ENCODE results near the gene SRGN.
"Not testable (repeated sequence)": the region's sequence is repeated elsewhere in the genome, so short reads cannot be mapped to it uniquely, and the experiment has no call there.

The SRGN gene

GRCh38 chr10:69124563-69125268 is 36.8 kb downstream of the SRGN start:
- TF ChIP-seq CTCF (IDR thresholded peaks at IDR 0.05; ENCODE audit: control insufficient read depth, insufficient read depth, low read depth, low read length, missing control alignments): no peak

GRCh38 chr10:69125554-69125953 is 37.7 kb downstream of the SRGN start:
- no peak for TF ChIP-seq CTCF (IDR thresholded peaks at IDR 0.05; ENCODE audit: control insufficient read depth, insufficient read depth, low read depth, low read length, missing control alignments)
- DNase-seq (ENCODE audit: low read depth): no peak
- peak overlapping the region; percentile 68; the same call in 1 of the 2 replicates for H3K4me3 ChIP-seq (ENCODE audit: control insufficient read depth, low read depth, low read length)

More at GRCh38 chr10:69124563-69125268, 36.8 kb downstream of the SRGN start:
- H3K4me3 ChIP-seq (ENCODE audit: control insufficient read depth, low read depth, low read length): peak overlapping the region; percentile 68
- no peak for DNase-seq (ENCODE audit: low read depth)

GRCh38 chr10:69130251-69130650 is 42.3 kb downstream of the SRGN start:
- no peak for DNase-seq (ENCODE audit: low read depth)
- no peak for TF ChIP-seq CTCF (IDR thresholded peaks at IDR 0.05; ENCODE audit: control insufficient read depth, insufficient read depth, low read depth, low read length, missing control alignments)
- H3K4me3 ChIP-seq (ENCODE audit: control insufficient read depth, low read depth, low read length): no peak overlapping the region

- no peak overlapping the region for H3K4me3 ChIP-seq (ENCODE audit: control insufficient read depth, low read depth, low read length)
- no peak for TF ChIP-seq CTCF (IDR thresholded peaks at IDR 0.05; ENCODE audit: control insufficient read depth, insufficient read depth, low read depth, low read length, missing control alignments)
- no peak for DNase-seq (ENCODE audit: low read depth)
Observed at GRCh38 chr10:69139961-69140360, 52.1 kb downstream of the SRGN start.

- TF ChIP-seq CTCF (IDR thresholded peaks at IDR 0.05; ENCODE audit: control insufficient read depth, insufficient read depth, low read depth, low read length, missing control alignments): no peak
- DNase-seq (ENCODE audit: low read depth): no peak
- no peak overlapping the region for H3K4me3 ChIP-seq (ENCODE audit: control insufficient read depth, low read depth, low read length)
Observed at GRCh38 chr10:69141304-69141703, 53.4 kb downstream of the SRGN start.

GRCh38 chr10:69142074-69142473 is 54.2 kb downstream of the SRGN start:
- DNase-seq (ENCODE audit: low read depth): not testable (repeated sequence)

GRCh38 chr10:69142983-69143382 is 55.1 kb downstream of the SRGN start:
- TF ChIP-seq CTCF (IDR thresholded peaks at IDR 0.05; ENCODE audit: control insufficient read depth, insufficient read depth, low read depth, low read length, missing control alignments): no peak
- H3K4me3 ChIP-seq (ENCODE audit: control insufficient read depth, low read depth, low read length): no peak overlapping the region
- no peak for DNase-seq (ENCODE audit: low read depth)

More at GRCh38 chr10:69142074-69142473, 54.2 kb downstream of the SRGN start:
- not testable (repeated sequence) for H3K4me3 ChIP-seq (ENCODE audit: control insufficient read depth, low read depth, low read length)

Data from AG09309 (cell line).